OCI-M1 (cell line): ENCODE data around the gene DCP1A.
"Not testable (repeated sequence)": the region's sequence is repeated elsewhere in the genome, so short reads cannot be mapped to it uniquely, and the experiment has no call there.

ENCODE experiments used
- DNase-seq: peaks from one replicate; lab custom pipeline; 2025; lab: John Stamatoyannopoulos, UW

The DCP1A gene

GRCh38 chr3:53328746-53329145 lies 18.6 kb downstream of the DCP1A start:
- peak; percentile 87 for DNase-seq

- DNase-seq, result peak; percentile 52
Measured at GRCh38 chr3:53327986-53328385, 19.4 kb downstream of the DCP1A start.

DNA sequence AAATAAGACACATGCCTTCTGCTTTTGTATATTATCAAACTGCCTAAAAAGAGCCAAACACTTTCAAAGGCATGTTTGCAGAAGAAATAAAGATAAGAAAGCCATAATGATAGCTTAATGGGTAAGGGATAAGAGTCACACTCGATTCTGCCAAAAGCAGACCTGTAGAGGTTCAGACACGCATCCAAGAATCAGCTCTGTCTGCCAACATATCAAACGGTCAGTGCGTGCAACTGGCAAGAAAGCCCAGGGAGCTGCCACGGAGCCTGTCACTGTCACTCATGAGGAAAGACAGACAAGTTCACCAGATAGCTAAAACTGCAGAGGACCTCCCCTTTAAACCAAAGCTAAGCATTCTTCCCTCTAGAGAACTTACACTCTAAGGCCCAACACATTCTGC lies 23.2 kb downstream of the DCP1A start:
- peak; percentile 32 for DNase-seq

- no peak for DNase-seq
Measured at GRCh38 chr3:53320697-53321096, 26.6 kb downstream of the DCP1A start.

DNA sequence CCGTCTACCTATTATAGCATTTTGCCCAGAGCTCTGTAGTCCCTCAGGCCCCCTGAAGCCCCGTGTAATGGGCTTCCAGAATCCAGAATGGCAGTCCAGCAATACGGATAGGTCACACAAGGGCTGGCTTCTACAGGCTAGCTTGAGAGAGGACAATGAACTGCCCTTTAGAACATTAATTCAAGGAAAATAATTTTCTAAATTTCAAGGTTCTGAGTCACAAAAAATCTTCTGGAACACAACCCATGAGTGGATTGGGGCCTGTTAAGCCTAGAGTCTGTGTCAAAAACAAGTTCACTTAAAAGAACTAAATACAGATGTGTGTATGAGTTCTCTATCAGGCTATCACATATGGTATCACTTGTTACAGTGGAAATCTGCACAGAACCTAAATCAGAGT lies 28.8 kb downstream of the DCP1A start:
- DNase-seq, result no peak

GRCh38 chr3:53312832-53313231 lies 34.5 kb downstream of the DCP1A start:
- DNase-seq, result no peak

GRCh38 chr3:53311882-53312281 lies 35.5 kb downstream of the DCP1A start:
- DNase-seq, result no peak

DNA sequence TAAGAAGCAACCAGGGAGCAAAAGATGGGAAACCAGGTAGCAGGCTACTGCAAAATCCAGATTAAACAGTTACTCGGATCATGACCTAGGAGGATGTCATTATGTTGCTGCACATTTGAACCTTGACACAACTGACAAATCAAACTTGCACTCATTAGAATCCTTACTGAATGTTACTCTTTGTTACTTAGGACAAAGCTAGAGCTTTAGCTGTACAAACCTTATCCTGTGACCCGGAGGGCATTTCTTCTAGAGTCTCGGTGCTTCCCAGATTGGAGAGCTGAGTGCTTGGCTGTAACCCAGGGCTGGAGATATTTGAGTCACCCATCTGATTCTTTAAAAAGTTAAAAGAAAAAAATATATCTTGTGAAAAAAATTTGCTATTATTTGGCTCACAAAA lies 43.4 kb downstream of the DCP1A start:
- no peak for DNase-seq

GRCh38 chr3:53303549-53303948 lies 43.8 kb downstream of the DCP1A start:
- no peak for DNase-seq

DNA sequence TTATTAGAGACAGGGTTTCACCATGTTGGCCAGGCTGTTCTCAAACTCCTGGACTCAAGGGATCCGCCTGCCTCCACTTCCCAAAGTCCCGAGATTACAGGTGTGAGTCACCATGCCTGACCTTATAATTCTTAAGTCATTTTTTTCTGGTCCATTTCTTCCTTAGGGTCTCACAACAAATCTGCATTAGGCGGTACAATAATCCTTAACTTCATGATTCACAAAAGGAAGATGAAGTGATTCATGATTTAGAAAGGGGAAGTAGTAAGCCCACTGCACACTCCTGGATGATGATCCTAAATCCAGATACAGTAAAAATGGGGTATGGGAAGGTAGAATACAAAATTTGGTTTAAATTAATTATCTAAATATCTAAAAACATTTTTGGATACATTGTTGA lies 46.5 kb downstream of the DCP1A start:
- no peak for DNase-seq

- peak; percentile 74 for DNase-seq
Measured at GRCh38 chr3:53299611-53300023, 47.7 kb downstream of the DCP1A start.

- DNase-seq, result no peak
Measured at GRCh38 chr3:53295410-53295809, 51.9 kb downstream of the DCP1A start.

DNA sequence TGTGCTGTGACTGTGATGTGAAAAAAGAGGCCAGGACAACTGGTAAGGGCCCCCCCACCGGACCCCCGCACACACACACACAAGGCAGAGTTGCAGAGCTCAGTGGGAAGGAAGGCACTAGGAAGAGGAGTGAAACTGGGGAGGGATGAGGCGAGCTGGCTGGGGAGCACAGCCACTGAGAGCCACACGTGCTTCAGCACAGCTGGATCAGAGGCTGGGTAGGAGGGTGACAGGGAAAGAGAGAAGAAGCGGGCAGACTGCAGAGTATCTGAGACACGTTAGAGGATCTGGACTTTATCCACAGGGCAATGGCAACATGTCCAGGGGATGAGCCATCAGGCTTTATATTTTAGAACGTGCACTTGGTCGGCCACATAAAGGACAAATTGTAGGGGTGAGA lies 53.5 kb downstream of the DCP1A start:
- no peak for DNase-seq

- no peak for DNase-seq
Measured at GRCh38 chr3:53288214-53288613, 59.1 kb downstream of the DCP1A start.

- no peak for DNase-seq
Measured at GRCh38 chr3:53287131-53287629, 60.2 kb downstream of the DCP1A start.

DNA sequence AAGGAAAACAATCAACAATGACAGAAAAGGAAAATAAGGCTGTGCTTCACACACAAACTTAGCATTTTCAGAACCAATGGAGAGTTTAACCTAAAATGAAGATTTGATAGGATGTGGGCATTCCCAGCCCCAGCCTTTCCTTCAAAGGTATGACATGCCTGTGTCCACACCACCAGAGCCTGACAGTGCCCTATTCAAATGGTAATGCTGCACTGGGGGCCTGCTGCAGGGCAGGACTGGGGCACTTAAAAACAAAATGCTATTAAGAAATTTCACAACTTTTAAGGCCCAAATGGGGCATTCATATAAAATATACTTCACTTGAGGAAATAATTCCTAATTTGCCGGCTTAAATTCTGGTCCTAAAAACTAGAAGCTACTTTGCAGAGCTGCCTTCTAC lies 60.6 kb downstream of the DCP1A start:
- DNase-seq, result no peak

GRCh38 chr3:53282581-53282980 lies 64.8 kb downstream of the DCP1A start:
- no peak for DNase-seq

GRCh38 chr3:53278667-53279066 lies 68.7 kb downstream of the DCP1A start:
- no peak for DNase-seq

DNA sequence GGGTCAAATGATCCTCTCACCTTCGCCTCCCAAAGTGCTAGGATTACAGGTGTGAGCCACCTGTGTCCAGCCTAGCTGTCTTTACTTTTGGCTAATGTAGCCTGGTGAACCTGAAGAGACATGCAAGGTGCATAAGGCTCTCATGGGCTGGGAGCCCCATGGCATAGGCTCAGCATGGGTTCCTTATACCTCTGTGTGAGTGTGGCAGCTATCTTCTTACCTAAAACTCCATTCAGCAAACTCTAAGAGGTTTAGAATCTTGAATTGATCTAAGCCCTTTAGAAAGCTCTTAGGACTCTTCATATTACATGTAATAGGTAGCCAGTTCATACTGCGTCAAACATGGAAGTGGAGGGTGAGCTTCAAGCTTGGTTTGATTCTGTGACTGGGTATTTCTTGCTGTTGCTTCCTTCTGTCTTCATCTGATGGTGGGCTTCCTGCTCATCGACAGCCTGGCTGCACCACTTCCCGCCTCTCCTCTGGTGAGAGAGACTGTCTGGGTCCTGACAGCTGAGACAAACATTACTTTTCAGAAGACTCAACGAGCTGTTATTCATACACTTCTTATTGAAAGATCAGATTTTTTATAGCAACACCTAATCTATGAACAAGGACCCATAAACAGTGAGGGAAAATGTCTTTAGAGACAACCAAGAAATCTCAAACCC lies 72.3 kb downstream of the DCP1A start:
- DNase-seq, result no peak

GRCh38 chr3:53273146-53273670 lies 74.1 kb downstream of the DCP1A start:
- DNase-seq, result no peak

GRCh38 chr3:53269888-53270880 lies 77.2 kb downstream of the DCP1A start:
- DNase-seq, result peak; percentile 98

GRCh38 chr3:53269193-53269592 lies 78.2 kb downstream of the DCP1A start:
- not testable (repeated sequence) for DNase-seq

DNA sequence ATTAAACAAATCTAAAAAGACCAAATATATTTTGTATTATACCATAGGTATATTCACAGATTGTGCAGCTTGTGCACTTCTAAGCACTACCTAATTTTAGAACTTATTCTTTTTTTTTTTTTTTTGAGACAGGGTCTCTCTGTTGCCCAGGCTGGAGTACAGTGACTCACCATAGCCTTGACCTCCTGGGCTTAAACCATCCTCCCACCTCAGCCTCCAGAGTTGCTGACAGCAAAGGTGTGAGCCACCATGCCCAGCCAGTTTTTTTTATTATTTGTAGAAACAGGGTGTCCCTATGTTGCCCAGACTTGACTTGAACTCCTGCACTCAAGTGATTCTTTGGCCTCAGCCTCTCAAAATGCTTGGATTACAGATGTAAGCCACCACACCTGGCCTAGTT lies 79.6 kb downstream of the DCP1A start:
- no peak for DNase-seq
